ENCODE measurements around the gene CALB2.

The CALB2 gene

GRCh38 chr16:71353736-71354135, 4.8 kb upstream of the CALB2 start:
- TF ChIP-seq CTCF (IDR thresholded peaks at IDR 0.05), result no peak

DNA sequence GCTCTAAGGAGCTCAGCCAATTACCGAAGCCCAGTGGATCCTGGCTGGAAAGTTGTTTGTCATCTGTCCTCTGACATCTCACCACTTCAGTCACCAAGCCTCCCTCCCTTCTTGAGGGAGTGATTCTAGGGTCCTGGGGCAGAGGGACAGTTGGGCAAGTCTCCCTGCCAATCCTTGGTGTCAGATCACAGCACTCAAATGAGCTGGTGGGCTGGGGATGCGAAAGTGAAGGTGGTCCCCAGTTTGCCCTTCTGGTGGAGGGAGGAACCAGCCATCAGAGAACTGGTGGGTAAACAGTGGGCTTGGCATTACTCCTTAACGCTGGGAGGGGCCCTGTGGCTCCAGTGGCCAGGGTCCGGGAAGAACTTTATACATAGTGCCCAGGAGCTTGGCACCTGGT, 4.4 kb upstream of the CALB2 start:
- no peak for TF ChIP-seq CTCF (IDR thresholded peaks at IDR 0.05)

DNA sequence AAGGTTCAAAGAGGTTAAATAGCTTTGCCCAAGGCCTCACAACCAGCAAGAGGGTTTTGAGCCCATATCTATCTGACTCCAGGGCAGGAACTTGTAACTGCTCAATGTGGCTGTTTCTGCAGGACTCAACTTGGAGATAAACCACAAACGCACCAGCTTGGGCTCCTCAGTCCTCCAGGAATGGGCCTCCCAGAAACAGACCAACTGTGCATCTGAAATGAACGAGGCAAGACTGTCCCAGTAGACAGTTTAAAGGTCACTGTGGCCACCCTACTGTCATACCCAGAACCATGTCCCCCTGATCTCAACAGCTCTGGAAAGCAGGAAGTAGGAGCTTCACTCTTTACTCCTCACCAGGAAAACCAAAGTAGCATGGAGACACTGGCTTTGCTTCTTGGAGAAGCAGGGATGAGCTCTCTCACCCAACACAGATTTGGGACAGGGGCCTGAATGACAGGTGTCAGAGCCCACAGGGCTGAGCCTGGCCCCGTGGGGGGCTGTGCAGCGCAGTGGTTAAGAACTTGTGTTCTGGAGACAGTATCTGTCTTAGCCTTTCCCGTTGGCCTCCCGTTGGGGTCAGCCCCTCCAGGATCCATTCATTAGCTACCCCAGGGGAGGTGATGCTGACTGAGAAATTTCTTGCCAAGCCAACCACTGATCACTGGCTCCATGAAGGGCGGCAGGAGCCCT, 2.3 kb upstream of the CALB2 start:
- TF ChIP-seq CTCF (IDR thresholded peaks at IDR 0.05), result no peak

- TF ChIP-seq CTCF (IDR thresholded peaks at IDR 0.05), result no peak
Observed at GRCh38 chr16:71357681-71358080, 842 bp upstream of the CALB2 start.

GRCh38 chr16:71359431-71359830, 908 bp downstream of the CALB2 start:
- no peak for TF ChIP-seq CTCF (IDR thresholded peaks at IDR 0.05)

GRCh38 chr16:71360378-71360777, 1.9 kb downstream of the CALB2 start:
- no peak for TF ChIP-seq CTCF (IDR thresholded peaks at IDR 0.05)

DNA sequence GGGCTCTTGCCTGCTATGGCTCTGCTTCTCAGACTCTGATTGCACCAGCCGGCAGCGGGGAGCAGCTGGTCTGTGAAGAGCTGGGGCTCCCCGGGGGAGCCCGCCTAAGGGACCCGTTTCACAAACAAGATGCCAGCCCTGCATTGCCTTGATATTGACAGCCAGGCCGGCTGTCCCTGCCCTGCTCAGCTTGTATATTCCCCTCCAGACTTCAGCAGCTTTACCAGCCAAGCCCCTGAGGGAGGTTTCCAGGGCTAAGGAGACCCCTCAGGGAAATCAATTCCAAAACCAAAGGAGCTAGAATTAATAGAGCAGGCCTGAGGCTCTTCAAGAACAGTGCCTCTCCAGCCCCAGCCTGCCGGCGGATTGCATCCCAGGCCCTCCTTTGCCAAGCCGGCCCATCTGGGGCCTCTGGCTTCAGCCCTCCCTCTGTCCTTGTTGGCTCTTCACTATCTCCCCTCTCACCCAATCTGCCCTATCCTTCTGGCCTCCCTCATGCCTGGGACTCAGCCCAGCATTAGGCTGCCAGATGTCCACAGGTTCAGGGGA, 5.7 kb downstream of the CALB2 start:
- TF ChIP-seq CTCF (IDR thresholded peaks at IDR 0.05), result no peak

DNA sequence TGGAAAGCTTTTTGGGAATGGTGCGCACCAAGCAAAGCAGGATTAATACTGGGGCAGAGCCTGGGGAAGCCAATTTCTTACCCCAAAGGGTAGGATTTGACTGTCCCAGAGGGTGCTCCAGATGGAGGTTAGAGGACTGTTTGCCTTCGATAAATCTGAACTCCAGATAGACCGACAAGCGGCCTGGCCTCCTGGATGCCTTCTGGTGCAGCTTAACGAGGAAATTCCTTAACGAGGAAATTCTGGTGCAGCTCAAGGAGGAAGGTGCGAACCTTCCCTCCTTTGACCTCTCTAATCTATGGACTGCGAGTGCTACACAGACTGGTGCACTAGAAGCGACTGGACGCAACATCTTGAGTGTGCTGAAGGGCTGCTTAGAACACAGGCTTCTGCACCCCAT, 6.5 kb downstream of the CALB2 start:
- no peak for TF ChIP-seq CTCF (IDR thresholded peaks at IDR 0.05)
